T-helper 17 cell (primary cell): ENCODE results near the gene KIF6. TPM values are rescaled to one million over a fixed set of nuclear protein-coding genes. Genes with fewer than 3 reads are reported as not detected.

Source experiments
- ATAC-seq: fragments of 150-1000 bp; cut with Tn5 transposase; 2 replicates; pipeline ENCODE4 v1.10.0; 2021; ENCODE audit warnings: mild to moderate bottlenecking, moderate library complexity
- DNase-seq, 3 donors: peaks; one replicate each; pipeline versions ENCODE4 v3.0.0 to v3.0.0-alpha.2; 2020 to 2021
- H3K9me3 ChIP-seq: one replicate; pipeline ENCODE4 v1.7.0; 2013; ENCODE audit warnings: low read length, mild to moderate bottlenecking; ENCODE audit not compliant: control insufficient read depth, poor library complexity, severe bottlenecking
- H3K27ac Mint-ChIP-seq: one replicate; pipeline ENCODE4 v1.8.0; 2022; ENCODE audit warnings: mild to moderate bottlenecking, moderate library complexity, mixed read lengths
- H3K27me3 Mint-ChIP-seq: one replicate; pipeline ENCODE4 v1.8.0; 2022; ENCODE audit warnings: mixed read lengths
- H3K36me3 Mint-ChIP-seq: one replicate; pipeline ENCODE4 v1.8.0; 2022; ENCODE audit warnings: low read depth, mixed read lengths
- H3K4me1 Mint-ChIP-seq: one replicate; pipeline ENCODE4 v1.8.0; 2022; ENCODE audit warnings: mild to moderate bottlenecking, mixed read lengths
- H3K4me3 Mint-ChIP-seq: one replicate; pipeline ENCODE4 v1.8.0; 2022; ENCODE audit warnings: mild to moderate bottlenecking, moderate library complexity, mixed read lengths
- total RNA-seq, 4 donors: library from RNA in 2 of 4; stranded (reverse) in 2 of 4; gene quantifications; one replicate each; pipeline ENCODE4 v1.2.3 and lab custom pipeline; 2022 to 2026

KIF6 gene
- total RNA-seq, 2 donors from 2014 or later, result 0.40 TPM; not detected in 1

GRCh38 chr6:39625209-39625608, 100.0 kb downstream of the KIF6 start:
- peaks cover 20% of the 10 kb centered on the region for H3K27me3 Mint-ChIP-seq
- H3K27ac Mint-ChIP-seq, result no peak overlapping the region
- no peaks in the 10 kb centered on the region for H3K9me3 ChIP-seq
- H3K4me1 Mint-ChIP-seq, result no peaks in the 10 kb centered on the region
- DNase-seq, result no peak
- ATAC-seq, result no peak
- H3K4me3 Mint-ChIP-seq, result no peak overlapping the region
- H3K36me3 Mint-ChIP-seq, result no peaks in the 10 kb centered on the region

GRCh38 chr6:39623750-39624149, 101.5 kb downstream of the KIF6 start:
- H3K9me3 ChIP-seq, result no peaks in the 10 kb centered on the region
- Mint-ChIP-seq H3K27me3 (peaks cover 11% of the 10 kb centered on the region), H3K4me1 (no peaks in the 10 kb centered on the region), H3K36me3 (no peaks in the 10 kb centered on the region), H3K4me3 (no peak overlapping the region), H3K27ac (no peak overlapping the region)
- no peak for DNase-seq
- ATAC-seq, result no peak

- Mint-ChIP-seq H3K4me3 (no peak overlapping the region), H3K36me3 (no peaks in the 10 kb centered on the region), H3K27ac (no peak overlapping the region), H3K4me1 (no peaks in the 10 kb centered on the region), H3K27me3 (no peaks in the 10 kb centered on the region)
- ATAC-seq (no peak), DNase-seq (no peak)
- no peaks in the 10 kb centered on the region for H3K9me3 ChIP-seq
Observed at GRCh38 chr6:39617520-39617919, 107.7 kb downstream of the KIF6 start.

- Mint-ChIP-seq H3K4me1 (no peaks in the 10 kb centered on the region), H3K27me3 (no peaks in the 10 kb centered on the region), H3K36me3 (no peaks in the 10 kb centered on the region), H3K4me3 (no peak overlapping the region), H3K27ac (no peak overlapping the region)
- ATAC-seq (no peak), DNase-seq (no peak)
- H3K9me3 ChIP-seq, result no peaks in the 10 kb centered on the region
Observed at GRCh38 chr6:39617026-39617425, 108.2 kb downstream of the KIF6 start.

- Mint-ChIP-seq H3K4me3 (no peak overlapping the region), H3K4me1 (no peaks in the 10 kb centered on the region), H3K27ac (no peak overlapping the region), H3K27me3 (no peaks in the 10 kb centered on the region), H3K36me3 (no peaks in the 10 kb centered on the region)
- no peaks in the 10 kb centered on the region for H3K9me3 ChIP-seq
- no peak for DNase-seq
- no peak for ATAC-seq
Observed at GRCh38 chr6:39615622-39616021, 109.6 kb downstream of the KIF6 start.

GRCh38 chr6:39614393-39614950, 110.7 kb downstream of the KIF6 start:
- ATAC-seq, result no peak
- no peak overlapping the region for H3K27ac Mint-ChIP-seq

GRCh38 chr6:39610221-39610620, 115.0 kb downstream of the KIF6 start:
- Mint-ChIP-seq H3K27ac (no peak overlapping the region), H3K36me3 (peaks cover 3% of the 10 kb centered on the region), H3K4me3 (no peak overlapping the region), H3K27me3 (peaks cover 13% of the 10 kb centered on the region), H3K4me1 (no peaks in the 10 kb centered on the region)
- no peaks in the 10 kb centered on the region for H3K9me3 ChIP-seq
- no peak for DNase-seq
- no peak for ATAC-seq

More at GRCh38 chr6:39614393-39614950, 110.7 kb downstream of the KIF6 start:
- no peaks in the 10 kb centered on the region for H3K27me3 Mint-ChIP-seq
- H3K4me3 Mint-ChIP-seq, result no peak overlapping the region
- H3K36me3 Mint-ChIP-seq, result no peaks in the 10 kb centered on the region
- no peaks in the 10 kb centered on the region for H3K9me3 ChIP-seq
- no peak for DNase-seq
- no peaks in the 10 kb centered on the region for H3K4me1 Mint-ChIP-seq

GRCh38 chr6:39608652-39609345, 116.4 kb downstream of the KIF6 start:
- ATAC-seq, result no peak
- Mint-ChIP-seq H3K36me3 (peaks cover 3% of the 10 kb centered on the region), H3K4me1 (no peaks in the 10 kb centered on the region), H3K4me3 (no peak overlapping the region), H3K27me3 (peaks cover 17% of the 10 kb centered on the region), H3K27ac (no peak overlapping the region)
- no peak for DNase-seq
- no peaks in the 10 kb centered on the region for H3K9me3 ChIP-seq

- peaks cover 21% of the 10 kb centered on the region for H3K27me3 Mint-ChIP-seq
Observed at GRCh38 chr6:39602601-39603519, 122.3 kb downstream of the KIF6 start.

GRCh38 chr6:39599973-39600372, 125.2 kb downstream of the KIF6 start:
- Mint-ChIP-seq H3K4me3 (no peak overlapping the region), H3K36me3 (no peaks in the 10 kb centered on the region), H3K4me1 (no peaks in the 10 kb centered on the region), H3K27me3 (peaks cover 29% of the 10 kb centered on the region), H3K27ac (no peak overlapping the region)
- ATAC-seq (no peak), DNase-seq (no peak)
- no peaks in the 10 kb centered on the region for H3K9me3 ChIP-seq

More at GRCh38 chr6:39602601-39603519, 122.3 kb downstream of the KIF6 start:
- peaks cover 3% of the 10 kb centered on the region for H3K36me3 Mint-ChIP-seq
- H3K9me3 ChIP-seq, result no peaks in the 10 kb centered on the region
- ATAC-seq (no peak), DNase-seq (no peak)
- no peak overlapping the region for H3K4me3 Mint-ChIP-seq
- H3K4me1 Mint-ChIP-seq, result no peaks in the 10 kb centered on the region
- H3K27ac Mint-ChIP-seq, result no peak overlapping the region

- Mint-ChIP-seq H3K4me1 (no peaks in the 10 kb centered on the region), H3K4me3 (no peak overlapping the region), H3K36me3 (no peaks in the 10 kb centered on the region), H3K27me3 (peaks cover 31% of the 10 kb centered on the region), H3K27ac (no peak overlapping the region)
- no peak for ATAC-seq
- DNase-seq, result no peak
- no peaks in the 10 kb centered on the region for H3K9me3 ChIP-seq
Observed at GRCh38 chr6:39599341-39599740, 125.9 kb downstream of the KIF6 start.

GRCh38 chr6:39594285-39594684, 130.9 kb downstream of the KIF6 start:
- H3K36me3 Mint-ChIP-seq, result no peaks in the 10 kb centered on the region
- H3K4me1 Mint-ChIP-seq, result no peaks in the 10 kb centered on the region
- no peak overlapping the region for H3K4me3 Mint-ChIP-seq

GRCh38 chr6:39593646-39594045, 131.6 kb downstream of the KIF6 start:
- H3K27me3 Mint-ChIP-seq, result peaks cover 10% of the 10 kb centered on the region

More at GRCh38 chr6:39594285-39594684, 130.9 kb downstream of the KIF6 start:
- H3K27me3 Mint-ChIP-seq, result peaks cover 10% of the 10 kb centered on the region
- DNase-seq (no peak), ATAC-seq (no peak)
- no peak overlapping the region for H3K27ac Mint-ChIP-seq
- H3K9me3 ChIP-seq, result no peaks in the 10 kb centered on the region

More at GRCh38 chr6:39593646-39594045, 131.6 kb downstream of the KIF6 start:
- DNase-seq (no peak), ATAC-seq (no peak)
- Mint-ChIP-seq H3K4me3 (no peak overlapping the region), H3K4me1 (no peaks in the 10 kb centered on the region), H3K27ac (no peak overlapping the region), H3K36me3 (no peaks in the 10 kb centered on the region)
- H3K9me3 ChIP-seq, result no peaks in the 10 kb centered on the region
